B cell (primary cell): ENCODE results near the gene HS2ST1. TPM values are rescaled to one million over a fixed set of nuclear protein-coding genes. Genes with fewer than 3 reads are reported as not detected.

ENCODE experiments used
- ATAC-seq: fragments of 200-7000 bp; cut with Tn5 transposase; one replicate; pipeline ENCODE4 v1.10.0; 2021; ENCODE audit warnings: low read depth, mild to moderate bottlenecking, moderate number of reproducible peaks, moderate library complexity
- CTCF ChIA-PET: fragments of 350-600 bp; sonication (Branson Sonifier 250); formaldehyde crosslinking; loops from one replicate; lab custom pipeline; 2021; ENCODE audit warnings: antibody characterized with exemption, inconsistent platforms; lab: Charles Lee
- POLR2A ChIA-PET: fragments of 350-600 bp; sonication (Branson Sonifier 250); formaldehyde crosslinking; loops from one replicate; lab custom pipeline; 2021; ENCODE audit warnings: antibody characterized with exemption; lab: Charles Lee
- DNase-seq: peaks from one replicate; pipeline ENCODE4 v3.0.0; 2013
- H2AFZ ChIP-seq: 2 replicates; pipeline ENCODE4 v1.6.1; 2012; ENCODE audit warnings: mild to moderate bottlenecking, low read depth, low read length; ENCODE audit not compliant: insufficient read depth, poor library complexity, severe bottlenecking
- H3K27ac ChIP-seq, 2 donors: 1 replicate in 1 of 2; 2 replicates in 1 of 2; pipeline ENCODE4 v1.5.1; 2012 to 2013; ENCODE audit warnings: low read length in 2 of 2, mild to moderate bottlenecking in 2 of 2, moderate library complexity in 1 of 2
- H3K27me3 ChIP-seq, 4 experiments: fragments of 200-600 bp in 1 of 4; sonication (generic) in 1 of 4; replicated peaks in 1 of 4; 1 replicate in 2 of 4; 2 replicates in 2 of 4; pipeline versions ENCODE4 v1.6.1 to v1.7.0; 2013 to 2016; ENCODE audit warnings: low read length in 3 of 4, mild to moderate bottlenecking in 2 of 4, mixed read lengths in 1 of 4, moderate library complexity in 1 of 4; ENCODE audit not compliant: insufficient read depth in 4 of 4, control insufficient read depth in 3 of 4; ENCODE audit errors: control extremely low read depth in 1 of 4
- H3K36me3 ChIP-seq, 2 experiments: replicated peaks in 1 of 2; 1 replicate in 1 of 2; 2 replicates in 1 of 2; pipeline versions ENCODE4 v1.6.1 to v1.7.1; 2013; ENCODE audit warnings: low read length in 1 of 2; ENCODE audit not compliant: insufficient read depth in 2 of 2, control insufficient read depth in 1 of 2; ENCODE audit errors: control extremely low read depth in 1 of 2, extremely low read depth in 1 of 2
- H3K4me1 ChIP-seq, 2 donors: fragments of 200-600 bp in 1 of 2; sonication (generic) in 1 of 2; 1 replicate in 1 of 2; 2 replicates in 1 of 2; pipeline versions ENCODE4 v1.5.1 to v1.6.1; 2013 to 2017; ENCODE audit warnings: low read length in 2 of 2; ENCODE audit not compliant: control insufficient read depth in 2 of 2, insufficient read depth in 2 of 2
- H3K4me2 ChIP-seq: replicated peaks from 2 replicates; pipeline ENCODE3; 2012; ENCODE audit warnings: mild to moderate bottlenecking, low read depth, low read length; ENCODE audit not compliant: poor library complexity, severe bottlenecking
- H3K4me3 ChIP-seq, 5 experiments: fragments of 200-600 bp in 1 of 5; sonication (generic) in 1 of 5; 1 replicate in 3 of 5; 2 replicates in 2 of 5; pipeline versions ENCODE4 v1.5.1 to v1.7.0; 2011 to 2016; ENCODE audit warnings: low read length in 4 of 5, mild to moderate bottlenecking in 4 of 5, low read depth in 2 of 5, control low read depth in 1 of 5, moderate library complexity in 1 of 5; ENCODE audit not compliant: insufficient read depth in 1 of 5; ENCODE audit errors: control extremely low read depth in 1 of 5, extremely low read depth in 1 of 5
- H3K79me2 ChIP-seq: fragments of 200-600 bp; sonication (generic); one replicate; pipeline ENCODE4 v1.6.0; 2016; ENCODE audit warnings: low read length; ENCODE audit not compliant: control insufficient read depth, insufficient read depth
- H3K9ac ChIP-seq: fragments of 200-600 bp; sonication (generic); 2 replicates; pipeline ENCODE4 v1.6.1; 2017; ENCODE audit warnings: mild to moderate bottlenecking, low read length, moderate library complexity
- H3K9me3 ChIP-seq, 3 donors: one replicate each; pipeline versions ENCODE4 v1.6.1 to v1.7.1; 2013; ENCODE audit warnings: low read length in 2 of 3; ENCODE audit not compliant: control insufficient read depth in 2 of 3, insufficient read depth in 1 of 3; ENCODE audit errors: control extremely low read depth in 1 of 3
- H4K20me1 ChIP-seq: 2 replicates; pipeline ENCODE4 v1.6.0; 2012; ENCODE audit warnings: mild to moderate bottlenecking, low read length; ENCODE audit not compliant: insufficient read depth, control insufficient read depth, poor library complexity, severe bottlenecking
- H3K27ac Mint-ChIP-seq: one replicate; pipeline ENCODE4 v1.8.0; 2021; ENCODE audit warnings: mixed read lengths
- H3K27me3 Mint-ChIP-seq: one replicate; pipeline ENCODE4 v1.8.0; 2021; ENCODE audit warnings: mixed read lengths
- H3K4me1 Mint-ChIP-seq: one replicate; pipeline ENCODE4 v1.8.0; 2021; ENCODE audit warnings: mixed read lengths
- H3K4me3 Mint-ChIP-seq: one replicate; pipeline ENCODE4 v1.8.0; 2021; ENCODE audit warnings: mixed read lengths
- H3K9me3 Mint-ChIP-seq: one replicate; pipeline ENCODE4 v1.8.0; 2022; ENCODE audit warnings: mixed read lengths; ENCODE audit not compliant: insufficient read depth
- EZH2 ChIP-seq: IDR thresholded peaks from 2 replicates; pipeline ENCODE4 v1.6.1; 2012; ENCODE audit warnings: borderline replicate concordance, low read depth, mild to moderate bottlenecking, moderate library complexity, low read length; ENCODE audit not compliant: insufficient read depth, poor library complexity, severe bottlenecking
- WGBS: methylation state at CpG from one replicate; pipeline ENCODE4 v1.1.5; 2013; ENCODE audit warnings: missing lambda C conversion rate; ENCODE audit not compliant: insufficient coverage; 5-methylcytosine and 5-hydroxymethylcytosine counted together
- intact Hi-C: fragments of 100-400 bp; cut with micrococcal nuclease; formaldehyde crosslinking; loops from one replicate; pipeline ENCODE4 v1.10.0; 2022
- polyA plus RNA-seq: library from polyadenylated mRNA; depleted of rRNA; stranded (reverse); fragments of >200 nt; gene quantifications from 2 replicates; pipeline ENCODE4 v1.2.3, GENCODE V29; 2012
- total RNA-seq, 2 donors: library from RNA; stranded (reverse); fragments of 120-200 nt in 1 of 2; gene quantifications; 1 replicate in 1 of 2; 2 replicates in 1 of 2; pipeline versions ENCODE4 v1.2.3 to v1.2.4, GENCODE V29; 2013 to 2022
- TF ChIP-seq, protein P1 (sequence below): fragments of 200-600 bp; IDR thresholded peaks from one replicate; pipeline ENCODE4 v1.8.0; 2022; ENCODE audit warnings: antibody characterized with exemption, mild to moderate bottlenecking

Gene HS2ST1
- total and polyA plus RNA-seq, 2 donors (not counting 1 experiment from before 2014, with no cell fraction given): 3.0 to 16.9 TPM

DNA sequence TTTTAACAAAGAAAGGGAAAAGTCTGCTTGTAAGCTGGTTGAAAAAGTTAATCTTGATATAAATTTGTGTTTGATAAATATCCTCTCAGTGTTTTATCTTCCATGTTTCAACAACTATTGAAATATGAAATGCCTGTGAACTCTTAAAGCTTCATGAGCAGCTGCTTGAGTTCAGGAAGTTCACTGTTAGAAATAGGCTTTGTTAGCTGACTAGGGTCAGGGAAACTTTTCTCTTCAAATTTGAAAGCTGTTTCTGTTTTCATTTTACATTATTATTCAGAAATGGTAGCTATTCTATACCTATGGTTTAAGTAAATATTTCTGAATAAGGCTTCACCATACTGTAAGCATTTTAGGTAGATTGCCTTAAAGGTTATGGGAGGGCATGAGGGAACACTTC, 191.7 kb downstream of the HS2ST1 start:
- ChIA-PET POLR2A (no interaction called here), CTCF (interaction anchor here (0.8 kb wide), 1 partner anchor 10 kb away, joined by 3 read pairs; no protein-coding TSS in a partner anchor)
- H3K27me3 ChIP-seq: no peaks in the 10 kb centered on the region
- H2AFZ ChIP-seq: no peak overlapping the region
- intact Hi-C loops: no loop called here
- no peaks in the 10 kb centered on the region for H4K20me1 ChIP-seq
- no peak overlapping the region for H3K9ac ChIP-seq
- H3K27me3 Mint-ChIP-seq: no peaks in the 10 kb centered on the region
- peaks cover 0 to 3% of the 10 kb centered on the region in 2 donors for H3K4me1 ChIP-seq
- H3K4me2 ChIP-seq: no peak overlapping the region
- no peak for TF ChIP-seq EZH2
- TF ChIP-seq, protein P1, sequence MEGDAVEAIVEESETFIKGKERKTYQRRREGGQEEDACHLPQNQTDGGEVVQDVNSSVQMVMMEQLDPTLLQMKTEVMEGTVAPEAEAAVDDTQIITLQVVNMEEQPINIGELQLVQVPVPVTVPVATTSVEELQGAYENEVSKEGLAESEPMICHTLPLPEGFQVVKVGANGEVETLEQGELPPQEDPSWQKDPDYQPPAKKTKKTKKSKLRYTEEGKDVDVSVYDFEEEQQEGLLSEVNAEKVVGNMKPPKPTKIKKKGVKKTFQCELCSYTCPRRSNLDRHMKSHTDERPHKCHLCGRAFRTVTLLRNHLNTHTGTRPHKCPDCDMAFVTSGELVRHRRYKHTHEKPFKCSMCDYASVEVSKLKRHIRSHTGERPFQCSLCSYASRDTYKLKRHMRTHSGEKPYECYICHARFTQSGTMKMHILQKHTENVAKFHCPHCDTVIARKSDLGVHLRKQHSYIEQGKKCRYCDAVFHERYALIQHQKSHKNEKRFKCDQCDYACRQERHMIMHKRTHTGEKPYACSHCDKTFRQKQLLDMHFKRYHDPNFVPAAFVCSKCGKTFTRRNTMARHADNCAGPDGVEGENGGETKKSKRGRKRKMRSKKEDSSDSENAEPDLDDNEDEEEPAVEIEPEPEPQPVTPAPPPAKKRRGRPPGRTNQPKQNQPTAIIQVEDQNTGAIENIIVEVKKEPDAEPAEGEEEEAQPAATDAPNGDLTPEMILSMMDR: no peak
- no peak overlapping the region for H3K27ac Mint-ChIP-seq
- no peak overlapping the region for H3K4me3 Mint-ChIP-seq
- DNase-seq: no peak
- H3K27ac ChIP-seq: no peak overlapping the region
- peaks cover 0 to 3% of the 10 kb centered on the region in 2 experiments for H3K36me3 ChIP-seq
- H3K79me2 ChIP-seq: no peaks in the 10 kb centered on the region
- ATAC-seq: no peak
- peaks cover 4% of the 10 kb centered on the region for H3K9me3 Mint-ChIP-seq
- no peaks in the 10 kb centered on the region for H3K9me3 ChIP-seq
- peaks cover 16% of the 10 kb centered on the region for H3K4me1 Mint-ChIP-seq
- no peak overlapping the region for H3K4me3 ChIP-seq

DNA sequence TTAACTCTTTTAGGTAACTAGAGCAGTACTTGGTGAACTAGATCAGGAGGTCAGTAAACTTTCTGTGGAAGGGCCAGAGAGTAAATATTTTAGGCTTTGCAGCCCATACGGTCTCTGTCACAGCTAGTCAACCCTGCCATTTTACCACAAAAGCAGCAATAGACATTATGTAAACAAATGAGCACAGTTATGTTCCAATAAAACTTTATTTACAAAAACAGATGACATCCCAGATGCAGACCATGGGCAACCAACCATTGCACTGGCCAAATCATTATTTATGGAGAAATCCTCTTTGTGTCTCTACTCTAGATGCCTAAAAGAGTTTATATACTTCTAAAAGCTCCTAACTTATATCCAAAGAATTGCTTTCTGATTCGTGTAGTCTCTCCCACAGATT, 192.4 kb downstream of the HS2ST1 start:
- WGBS: no CpG with 5 or more reads among the region's 2 CpGs
- no peak overlapping the region for H3K4me3 Mint-ChIP-seq
- no peak for DNase-seq
- Histone ChIP-seq H3K27me3 (no peaks in the 10 kb centered on the region), H2AFZ (no peak overlapping the region), H3K9me3 (no peaks in the 10 kb centered on the region), H3K36me3 (peaks cover 0 to 3% of the 10 kb centered on the region in 2 experiments), H3K27ac (no peak overlapping the region), H3K4me2 (no peak overlapping the region), H3K4me1 (peaks cover 0 to 3% of the 10 kb centered on the region in 2 donors), H4K20me1 (no peaks in the 10 kb centered on the region), H3K9ac (no peak overlapping the region), H3K79me2 (no peaks in the 10 kb centered on the region), H3K4me3 (no peak overlapping the region)
- no peak for ATAC-seq
- CTCF ChIA-PET: interaction anchor here (0.8 to 1.6 kb wide), 2 partner anchors 9 to 10 kb away, joined by 3 read pairs; no protein-coding TSS in a partner anchor
- no peak overlapping the region for H3K27ac Mint-ChIP-seq
- intact Hi-C loops: no loop called here
- POLR2A ChIA-PET: no interaction called here
- TF ChIP-seq EZH2: no peak
- TF ChIP-seq, protein P1: no peak
- no peaks in the 10 kb centered on the region for H3K27me3 Mint-ChIP-seq
- no peaks in the 10 kb centered on the region for H3K9me3 Mint-ChIP-seq
- peaks cover 16% of the 10 kb centered on the region for H3K4me1 Mint-ChIP-seq
